ENCODE measurements around the gene MESP1.
"Not testable (repeated sequence)": the region's sequence is repeated elsewhere in the genome, so short reads cannot be mapped to it uniquely, and the experiment has no call there.

The MESP1 gene

DNA sequence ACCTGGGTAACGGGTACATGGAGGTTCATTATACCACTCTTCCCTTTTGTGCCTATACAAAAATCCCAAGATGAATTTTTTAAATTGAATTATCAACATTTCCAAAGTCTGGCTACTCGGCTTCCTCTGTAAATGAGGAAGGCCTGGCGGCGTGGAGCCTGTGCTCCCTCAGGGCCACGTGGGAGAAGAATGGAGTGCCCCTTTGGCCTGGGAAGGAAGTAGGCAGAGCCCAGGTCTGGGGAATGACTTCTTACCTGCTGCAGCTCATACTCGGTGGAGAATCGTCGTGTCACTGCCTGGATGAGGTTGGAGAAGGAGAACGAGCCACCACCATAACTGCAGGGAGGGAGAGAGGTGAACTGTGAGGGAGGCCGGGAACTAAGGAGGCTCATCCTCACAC, 39.2 kb upstream of the MESP1 start:
- TF ChIP-seq POU2F2 (IDR thresholded peaks at IDR 0.05; ENCODE audit: low read depth, low read length) (no peak), TAF1 (IDR thresholded peaks at IDR 0.05; ENCODE audit: low read depth, low read length) (no peak), POLR2AphosphoS5 (IDR thresholded peaks at IDR 0.05; ENCODE audit: low read depth, low read length) (no peak), SPI1 (IDR thresholded peaks at IDR 0.05; ENCODE audit: low read depth, low read length) (no peak), PAX5 (IDR thresholded peaks at IDR 0.05; ENCODE audit: insufficient read depth, low read length, severe bottlenecking) (no peak), POLR2A (IDR thresholded peaks at IDR 0.05; ENCODE audit: low read depth, low read length) (no peak)
- FAIRE-seq (no peak), DNase-seq (ENCODE audit: insufficient read length, low spot score) (no peak)

DNA sequence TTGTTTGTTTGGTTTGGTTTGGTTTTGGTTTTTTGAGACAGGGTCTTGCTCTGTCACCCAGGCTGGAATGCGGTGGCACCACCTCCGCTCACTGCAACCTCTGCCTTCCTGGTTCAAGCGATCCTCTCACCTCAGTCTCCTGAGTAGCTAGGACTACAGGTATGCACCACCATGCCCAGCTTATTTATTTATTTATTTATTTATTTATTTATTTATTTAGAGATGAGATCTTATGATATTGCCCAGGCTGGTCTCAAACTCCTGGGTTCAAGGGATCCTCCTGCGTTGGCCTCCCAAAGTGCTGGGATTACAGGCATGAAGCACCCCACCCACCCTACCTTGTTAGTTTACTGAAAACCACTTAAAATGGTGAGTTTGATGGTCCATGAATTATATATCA, 37.5 kb upstream of the MESP1 start:
- DNase-seq (ENCODE audit: insufficient read length, low spot score); FAIRE-seq: not testable (repeated sequence)

DNA sequence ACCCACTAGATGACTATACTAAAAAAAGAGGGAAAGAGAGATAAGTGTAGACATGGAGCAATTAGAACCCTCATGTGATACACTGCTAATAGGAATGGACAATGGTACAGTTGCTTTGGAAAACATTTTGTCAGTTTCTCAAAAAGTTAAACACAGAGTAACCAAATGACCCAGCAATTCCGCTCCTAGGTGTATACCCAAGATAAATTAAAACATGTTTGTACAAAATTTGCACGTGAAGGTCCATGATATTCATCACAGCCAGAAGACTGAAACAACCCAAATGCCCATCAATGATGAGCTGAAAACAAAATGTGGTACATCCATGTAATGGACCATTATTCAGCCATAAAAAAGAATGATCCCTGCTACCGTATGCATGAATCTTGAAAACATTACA, 36.9 kb upstream of the MESP1 start:
- DNase-seq (ENCODE audit: insufficient read length, low spot score) = no peak
- TF ChIP-seq SPI1 (IDR thresholded peaks at IDR 0.05; ENCODE audit: low read depth, low read length) (no peak), POLR2A (IDR thresholded peaks at IDR 0.05; ENCODE audit: low read depth, low read length) (no peak), POU2F2 (IDR thresholded peaks at IDR 0.05; ENCODE audit: low read depth, low read length) (no peak), TAF1 (IDR thresholded peaks at IDR 0.05; ENCODE audit: low read depth, low read length) (no peak), POLR2AphosphoS5 (IDR thresholded peaks at IDR 0.05; ENCODE audit: low read depth, low read length) (no peak), PAX5 (IDR thresholded peaks at IDR 0.05; ENCODE audit: insufficient read depth, low read length, severe bottlenecking) (no peak)
- FAIRE-seq = no peak

DNA sequence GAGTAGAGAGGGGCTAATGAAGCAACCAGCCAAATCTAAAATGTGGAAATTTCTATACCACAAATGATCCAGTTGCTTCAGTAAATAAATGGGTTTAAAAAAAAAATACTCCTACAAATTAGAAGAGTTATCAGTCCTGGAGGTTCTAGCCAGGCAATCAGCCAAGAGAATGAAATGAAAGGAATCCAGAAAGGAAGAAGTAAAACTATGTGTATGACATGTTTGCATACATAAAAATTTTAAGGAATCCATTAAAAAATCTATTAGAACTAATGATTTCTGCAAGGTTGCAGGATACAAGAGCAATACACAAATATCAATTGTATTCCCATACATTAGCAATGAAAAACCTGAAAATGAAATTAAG, 34.7 kb upstream of the MESP1 start:
- TF ChIP-seq SPI1 (IDR thresholded peaks at IDR 0.05; ENCODE audit: low read depth, low read length) = no peak
- no peak for TF ChIP-seq POLR2A (IDR thresholded peaks at IDR 0.05; ENCODE audit: low read depth, low read length)
- TF ChIP-seq POLR2AphosphoS5 (IDR thresholded peaks at IDR 0.05; ENCODE audit: low read depth, low read length) = no peak
- no peak for TF ChIP-seq POU2F2 (IDR thresholded peaks at IDR 0.05; ENCODE audit: low read depth, low read length)
- no peak for TF ChIP-seq PAX5 (IDR thresholded peaks at IDR 0.05; ENCODE audit: insufficient read depth, low read length, severe bottlenecking)
- TF ChIP-seq TAF1 (IDR thresholded peaks at IDR 0.05; ENCODE audit: low read depth, low read length) = no peak
- FAIRE-seq (no peak), DNase-seq (ENCODE audit: insufficient read length, low spot score) (no peak)

DNA sequence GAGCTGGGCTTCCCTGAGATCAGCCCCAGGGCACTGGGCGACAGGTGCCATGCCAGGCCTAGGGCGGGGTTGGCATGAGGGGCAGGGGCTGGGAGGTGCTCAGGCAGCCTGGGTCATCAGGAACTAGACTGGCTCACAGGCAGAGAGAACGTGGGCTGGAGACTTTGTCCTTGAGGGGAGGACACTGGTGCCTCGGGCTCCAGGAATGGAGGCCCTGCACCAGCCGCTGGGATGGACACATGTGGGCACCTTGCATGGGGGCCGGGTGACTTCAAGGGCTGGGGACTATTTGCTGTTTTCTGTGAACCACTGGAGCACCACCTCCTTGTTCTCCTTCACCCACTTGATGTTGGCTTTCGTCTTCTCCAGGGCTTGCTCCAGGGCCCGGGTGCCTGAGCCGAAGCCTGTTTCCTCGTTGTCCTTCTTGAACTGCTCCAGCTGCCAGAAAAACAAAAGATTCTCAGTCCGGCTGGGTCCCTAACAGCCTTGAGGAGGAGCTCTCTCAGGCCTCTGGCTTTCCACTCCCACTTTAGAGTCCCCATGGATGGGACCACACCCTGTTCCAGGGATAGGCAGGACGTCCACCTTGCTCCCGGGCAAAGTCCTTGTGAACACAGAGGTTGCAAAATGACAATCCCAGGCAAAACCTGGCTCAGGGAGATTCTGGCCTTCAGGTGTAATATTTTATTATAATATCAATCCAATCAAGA, 34.2 kb upstream of the MESP1 start:
- FAIRE-seq = no peak
- DNase-seq (ENCODE audit: insufficient read length, low spot score) = no peak
- TF ChIP-seq SPI1 (IDR thresholded peaks at IDR 0.05; ENCODE audit: low read depth, low read length) = no peak
- TF ChIP-seq POLR2A (IDR thresholded peaks at IDR 0.05; ENCODE audit: low read depth, low read length) = no peak
- TF ChIP-seq POU2F2 (IDR thresholded peaks at IDR 0.05; ENCODE audit: low read depth, low read length) = no peak
- TF ChIP-seq PAX5 (IDR thresholded peaks at IDR 0.05; ENCODE audit: insufficient read depth, low read length, severe bottlenecking) = no peak
- TF ChIP-seq TAF1 (IDR thresholded peaks at IDR 0.05; ENCODE audit: low read depth, low read length) = no peak
- no peak for TF ChIP-seq POLR2AphosphoS5 (IDR thresholded peaks at IDR 0.05; ENCODE audit: low read depth, low read length)

DNA sequence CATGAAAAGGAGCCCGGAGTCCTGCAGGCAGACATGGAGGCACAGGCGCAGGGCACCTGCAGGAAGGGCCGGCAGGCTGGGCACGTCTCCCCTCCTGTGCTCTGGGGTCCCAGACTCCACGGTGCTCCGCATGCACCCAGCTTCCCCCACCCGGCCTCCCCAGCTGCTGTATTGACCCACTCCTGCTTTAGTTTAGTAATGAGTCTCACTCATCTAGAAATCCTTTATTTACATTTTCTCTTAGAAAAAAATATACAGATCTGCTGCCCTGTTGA, 33.6 kb upstream of the MESP1 start:
- DNase-seq (ENCODE audit: insufficient read length, low spot score) (no peak), FAIRE-seq (no peak)
- TF ChIP-seq POU2F2 (IDR thresholded peaks at IDR 0.05; ENCODE audit: low read depth, low read length) (no peak), POLR2A (IDR thresholded peaks at IDR 0.05; ENCODE audit: low read depth, low read length) (no peak), SPI1 (IDR thresholded peaks at IDR 0.05; ENCODE audit: low read depth, low read length) (no peak), TAF1 (IDR thresholded peaks at IDR 0.05; ENCODE audit: low read depth, low read length) (no peak), POLR2AphosphoS5 (IDR thresholded peaks at IDR 0.05; ENCODE audit: low read depth, low read length) (no peak), PAX5 (IDR thresholded peaks at IDR 0.05; ENCODE audit: insufficient read depth, low read length, severe bottlenecking) (no peak)

DNA sequence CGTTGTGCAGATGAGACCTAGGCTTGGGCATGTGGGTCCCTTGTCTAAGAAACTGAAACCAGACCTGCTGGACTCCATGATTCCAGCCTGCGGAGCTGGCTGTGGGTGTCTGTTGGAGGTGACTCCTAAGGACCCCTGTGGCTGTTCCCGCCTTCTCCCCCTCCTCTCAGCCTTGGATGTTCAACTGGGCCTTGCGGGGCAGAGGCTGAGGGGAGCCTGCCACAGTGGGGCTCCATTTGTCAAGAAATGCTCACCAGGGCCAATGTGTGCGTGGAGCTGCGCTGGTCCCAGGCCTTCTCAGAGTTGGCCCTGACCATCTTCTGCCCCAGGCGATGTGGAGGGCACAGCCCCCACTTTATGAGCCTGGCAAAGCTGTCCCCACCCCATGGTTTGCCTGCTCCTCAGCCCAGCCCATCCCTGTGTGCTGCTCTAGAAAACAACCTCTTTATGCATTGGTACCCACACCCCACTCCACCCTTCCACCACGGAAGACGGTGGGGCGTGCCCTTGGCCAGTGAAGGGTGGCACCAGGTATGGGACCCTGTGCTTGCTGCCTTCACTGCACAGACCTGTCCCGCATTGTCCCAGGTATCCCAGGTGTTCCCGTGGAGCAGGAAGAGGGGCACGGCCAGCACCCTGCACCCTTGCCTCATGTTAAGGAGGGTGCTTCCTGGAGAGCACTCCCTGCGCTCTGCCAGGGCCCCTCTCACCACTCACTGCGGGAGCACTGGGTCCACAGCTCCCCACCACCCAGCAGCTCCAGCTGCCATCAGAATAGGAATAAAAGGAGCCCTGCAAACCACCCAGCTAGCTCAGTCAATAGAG, 33.0 kb upstream of the MESP1 start:
- TF ChIP-seq SPI1 (IDR thresholded peaks at IDR 0.05; ENCODE audit: low read depth, low read length) (no peak), POLR2AphosphoS5 (IDR thresholded peaks at IDR 0.05; ENCODE audit: low read depth, low read length) (no peak), PAX5 (IDR thresholded peaks at IDR 0.05; ENCODE audit: insufficient read depth, low read length, severe bottlenecking) (no peak), POLR2A (IDR thresholded peaks at IDR 0.05; ENCODE audit: low read depth, low read length) (no peak), TAF1 (IDR thresholded peaks at IDR 0.05; ENCODE audit: low read depth, low read length) (no peak), POU2F2 (IDR thresholded peaks at IDR 0.05; ENCODE audit: low read depth, low read length) (no peak)
- DNase-seq (ENCODE audit: insufficient read length, low spot score) (no peak), FAIRE-seq (no peak)

DNA sequence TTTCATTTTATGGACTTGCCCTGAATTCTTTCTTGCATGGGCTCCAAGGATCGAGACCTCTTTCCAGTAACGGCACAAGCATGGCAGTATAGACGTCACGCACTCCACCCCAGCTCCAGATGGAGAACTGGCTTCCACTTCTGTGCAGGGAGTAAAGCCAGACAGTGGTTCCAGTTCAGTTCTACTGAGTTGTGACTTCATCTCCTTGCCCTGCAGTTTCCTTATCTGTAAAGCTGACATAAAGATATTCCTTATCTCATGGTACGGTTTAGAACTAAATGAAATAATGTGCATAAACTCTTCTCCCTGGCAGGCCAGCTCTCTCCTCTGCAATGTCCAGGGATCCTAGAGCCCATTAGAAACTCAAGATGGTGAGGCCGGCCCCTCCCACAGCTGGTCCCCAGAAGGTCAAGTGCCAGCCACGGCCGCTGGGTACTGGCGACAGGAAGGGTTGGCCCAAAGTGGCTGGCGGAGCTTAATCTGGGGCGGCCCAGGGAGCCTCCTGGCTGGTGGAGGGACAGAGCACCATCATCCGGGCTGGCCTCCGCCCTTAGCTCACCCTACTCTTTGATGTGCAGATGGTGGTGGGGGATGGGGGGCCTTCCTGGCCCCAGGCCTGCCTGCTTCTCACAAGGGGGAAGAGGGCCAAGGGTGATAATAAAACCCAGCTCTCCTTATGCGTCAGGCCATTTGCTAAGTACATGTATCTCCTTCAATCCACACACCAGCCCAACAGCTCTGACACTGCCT, 32.2 kb upstream of the MESP1 start:
- DNase-seq (ENCODE audit: insufficient read length, low spot score) = no peak
- TF ChIP-seq SPI1 (IDR thresholded peaks at IDR 0.05; ENCODE audit: low read depth, low read length) = no peak
- no peak for TF ChIP-seq POLR2AphosphoS5 (IDR thresholded peaks at IDR 0.05; ENCODE audit: low read depth, low read length)
- TF ChIP-seq TAF1 (IDR thresholded peaks at IDR 0.05; ENCODE audit: low read depth, low read length) = no peak
- TF ChIP-seq POU2F2 (IDR thresholded peaks at IDR 0.05; ENCODE audit: low read depth, low read length) = no peak
- TF ChIP-seq POLR2A (IDR thresholded peaks at IDR 0.05; ENCODE audit: low read depth, low read length) = no peak
- no peak for TF ChIP-seq PAX5 (IDR thresholded peaks at IDR 0.05; ENCODE audit: insufficient read depth, low read length, severe bottlenecking)
- FAIRE-seq = no peak

DNA sequence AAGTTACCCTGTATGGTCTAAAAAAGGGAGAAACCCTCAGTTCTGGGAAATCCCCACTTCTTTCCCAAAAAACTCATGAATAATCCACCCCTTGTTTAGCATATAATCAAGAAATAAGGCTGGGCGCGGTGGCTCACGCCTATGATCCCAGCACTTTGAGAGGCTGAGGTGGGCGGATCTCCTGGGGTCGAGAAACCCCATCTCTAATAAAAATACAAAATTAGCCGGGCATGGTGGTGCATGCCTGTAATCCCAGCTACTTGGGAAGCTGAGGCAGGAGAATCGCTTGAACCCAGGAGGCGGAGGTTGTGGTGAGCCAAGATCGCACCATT, 31.5 kb upstream of the MESP1 start:
- FAIRE-seq; DNase-seq (ENCODE audit: insufficient read length, low spot score): not testable (repeated sequence)
